Measurements from ENCODE around the gene GCNT4. TPM values are rescaled to one million over a fixed set of nuclear protein-coding genes. Genes with fewer than 3 reads are reported as not detected.
"Not testable (repeated sequence)": the region's sequence is repeated elsewhere in the genome, so short reads cannot be mapped to it uniquely, and the experiment has no call there.

Gene GCNT4
- 0.04 TPM for total RNA-seq
- polyA plus RNA-seq (ENCODE audit: insufficient read depth in 1 of 8, insufficient read length in 8 of 8, low replicate concordance in 1 of 8): 1 to 10 TPM in 1 of 8 donors, under 1 TPM in 6, not detected in 1; 0.05 to 1.8 (median 0.08) TPM
- long read RNA-seq, donor 1: 0 reads
- long read RNA-seq, donor 2: 0 reads
- long read RNA-seq, donor 3: 0 reads
- long read RNA-seq, donor 4, full-length matches to known transcripts: 1 of 1 reads
- long read RNA-seq, donor 4, partial matches to known transcripts: 0 of 1 reads
- long read RNA-seq, donor 4, other reads (novel, unspliced or antisense): 0 of 1 reads
- long read RNA-seq, donor 5: 0 reads
- long read RNA-seq, donor 6: 0 reads
- long read RNA-seq, donor 7: 0 reads
- long read RNA-seq, donor 8, full-length matches to known transcripts: 1 of 1 reads
- long read RNA-seq, donor 8, partial matches to known transcripts: 0 of 1 reads
- long read RNA-seq, donor 8, other reads (novel, unspliced or antisense): 0 of 1 reads
- long read RNA-seq, donor 9, full-length matches to known transcripts: 1 of 1 reads
- long read RNA-seq, donor 9, partial matches to known transcripts: 0 of 1 reads
- long read RNA-seq, donor 9, other reads (novel, unspliced or antisense): 0 of 1 reads
- long read RNA-seq, donor 10: 0 reads
- long read RNA-seq, donor 11, full-length matches to known transcripts: 1 of 1 reads
- long read RNA-seq, donor 11, partial matches to known transcripts: 0 of 1 reads
- long read RNA-seq, donor 11, other reads (novel, unspliced or antisense): 0 of 1 reads

DNA sequence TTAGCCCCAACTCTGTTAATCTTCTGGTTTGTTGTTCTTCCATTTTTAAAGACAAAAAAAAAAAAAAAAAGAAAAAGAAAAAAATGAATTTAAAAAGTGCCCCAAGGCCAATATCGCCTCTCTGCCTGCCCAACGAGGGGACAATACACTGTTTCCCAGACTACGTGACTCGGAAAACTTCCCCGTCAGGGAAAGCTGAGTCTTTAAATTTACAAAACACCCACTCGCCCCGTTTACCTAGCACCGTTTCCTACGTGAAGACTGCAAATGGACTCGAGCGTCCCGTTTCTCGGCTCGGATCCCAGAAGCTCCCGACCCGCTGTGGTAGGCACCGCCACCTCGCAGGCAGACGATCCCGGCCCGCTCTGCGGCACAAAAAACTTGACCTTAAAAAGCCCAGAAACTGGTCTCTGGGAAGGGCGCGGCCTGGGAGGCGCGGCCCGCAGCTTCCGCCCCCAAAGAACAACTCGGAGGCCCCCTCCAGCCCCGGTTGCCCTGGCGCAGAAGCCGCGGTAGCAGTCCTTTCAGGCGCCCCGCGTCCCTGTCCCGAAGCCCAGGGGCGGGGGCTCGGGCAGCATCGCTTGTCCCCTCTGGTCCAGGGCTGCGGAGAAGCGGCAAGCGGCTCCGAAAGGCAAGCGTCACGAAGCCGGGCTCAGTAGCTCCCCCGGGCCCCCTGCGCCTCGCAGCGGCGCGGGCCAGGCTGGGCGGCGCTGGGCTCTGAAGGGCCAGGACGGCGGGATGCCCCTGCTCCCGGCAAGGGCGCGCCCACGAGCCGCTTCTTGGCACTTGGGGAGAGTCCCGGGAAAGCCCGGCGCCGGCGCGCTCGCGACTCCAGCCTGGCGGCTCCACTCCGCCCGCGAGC lies at the start of gene GCNT4:
TSS of gene GCNT4 (minus strand) at position 367 of the 862 bp plus-strand sequence. CDS start 22,521 bp downstream, outside the sequence.
- Histone ChIP-seq H3K36me3 (ENCODE audit: control insufficient read depth, insufficient read depth, low read length) (no peaks in the 10 kb centered on the region), H3K27me3 (ENCODE audit: control insufficient read depth, insufficient read depth, low read length) (peaks cover 36% of the 10 kb centered on the region), H3K27ac (ENCODE audit: low read length) (no peak within 1 kb of the TSS), H3K9me3 (replicated peaks; ENCODE audit: control insufficient read depth, low read depth, low read length) (no peaks in the 10 kb centered on the region), H3K4me1 (ENCODE audit: control insufficient read depth, insufficient read depth, low read length) (peaks cover 13% of the 10 kb centered on the region), H3K4me3 (ENCODE audit: low read length) (peak within 1 kb of the TSS; percentile 65)
- WGBS (ENCODE audit: insufficient coverage): 1% methylated on average over 74 of the region's 74 CpGs
- peak; percentile 47 for DNase-seq

DNA sequence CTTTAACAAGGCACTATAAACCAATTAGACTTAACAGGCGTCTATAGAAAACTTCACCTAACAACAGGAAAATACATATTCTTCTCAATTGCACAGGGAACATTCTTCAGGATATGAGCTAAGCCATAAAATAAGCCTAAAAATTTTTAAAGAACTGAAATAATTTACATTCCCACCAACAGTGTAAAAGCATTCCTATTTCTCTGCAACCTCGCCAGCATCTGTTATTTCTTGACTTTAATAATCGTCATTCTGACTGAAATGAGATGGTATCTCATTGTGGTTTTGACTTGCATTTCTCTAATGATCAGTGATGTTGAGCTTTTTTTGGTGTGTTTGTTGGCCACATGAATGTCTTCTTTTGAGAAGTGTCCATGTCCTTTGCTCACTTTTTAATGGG lies 43.6 kb upstream of the GCNT4 start:
- WGBS (ENCODE audit: insufficient coverage): no CpG with 5 or more reads among the region's 3 CpGs
- DNase-seq: not testable (repeated sequence)

GRCh38 chr5:75091597-75091996 lies 39.2 kb upstream of the GCNT4 start:
- WGBS (ENCODE audit: insufficient coverage): no CpG with 5 or more reads among the region's 3 CpGs
- H3K27ac ChIP-seq (ENCODE audit: low read length): no peak overlapping the region
- no peaks in the 10 kb centered on the region for H3K4me1 ChIP-seq (ENCODE audit: control insufficient read depth, insufficient read depth, low read length)

More for the DNA sequence above, 43.6 kb upstream of the GCNT4 start:
- H3K4me3 ChIP-seq (ENCODE audit: low read length); H3K9me3 ChIP-seq (replicated peaks; ENCODE audit: control insufficient read depth, low read depth, low read length); H3K4me1 ChIP-seq (ENCODE audit: control insufficient read depth, insufficient read depth, low read length); H3K27ac ChIP-seq (ENCODE audit: low read length); H3K27me3 ChIP-seq (ENCODE audit: control insufficient read depth, insufficient read depth, low read length); H3K36me3 ChIP-seq (ENCODE audit: control insufficient read depth, insufficient read depth, low read length): not testable (repeated sequence)

GRCh38 chr5:75089662-75090061 lies 37.3 kb upstream of the GCNT4 start:
- H3K4me3 ChIP-seq (ENCODE audit: low read length): no peak overlapping the region
- no peaks in the 10 kb centered on the region for H3K4me1 ChIP-seq (ENCODE audit: control insufficient read depth, insufficient read depth, low read length)
- WGBS (ENCODE audit: insufficient coverage): no CpG with 5 or more reads among the region's 1 CpG
- no peaks in the 10 kb centered on the region for H3K36me3 ChIP-seq (ENCODE audit: control insufficient read depth, insufficient read depth, low read length)
- H3K27ac ChIP-seq (ENCODE audit: low read length): no peak overlapping the region
- DNase-seq: no peak
- no peaks in the 10 kb centered on the region for H3K27me3 ChIP-seq (ENCODE audit: control insufficient read depth, insufficient read depth, low read length)
- H3K9me3 ChIP-seq (replicated peaks; ENCODE audit: control insufficient read depth, low read depth, low read length): no peaks in the 10 kb centered on the region

More at GRCh38 chr5:75091597-75091996, 39.2 kb upstream of the GCNT4 start:
- H3K36me3 ChIP-seq (ENCODE audit: control insufficient read depth, insufficient read depth, low read length): no peaks in the 10 kb centered on the region
- DNase-seq: no peak
- H3K27me3 ChIP-seq (ENCODE audit: control insufficient read depth, insufficient read depth, low read length): no peaks in the 10 kb centered on the region
- H3K9me3 ChIP-seq (replicated peaks; ENCODE audit: control insufficient read depth, low read depth, low read length): no peaks in the 10 kb centered on the region
- no peak overlapping the region for H3K4me3 ChIP-seq (ENCODE audit: low read length)

- Histone ChIP-seq H3K27me3 (ENCODE audit: control insufficient read depth, insufficient read depth, low read length) (no peaks in the 10 kb centered on the region), H3K36me3 (ENCODE audit: control insufficient read depth, insufficient read depth, low read length) (no peaks in the 10 kb centered on the region), H3K27ac (ENCODE audit: low read length) (no peak overlapping the region), H3K9me3 (replicated peaks; ENCODE audit: control insufficient read depth, low read depth, low read length) (no peaks in the 10 kb centered on the region), H3K4me3 (ENCODE audit: low read length) (no peak overlapping the region), H3K4me1 (ENCODE audit: control insufficient read depth, insufficient read depth, low read length) (no peaks in the 10 kb centered on the region)
- no CpG with 5 or more reads among the region's 1 CpG for WGBS (ENCODE audit: insufficient coverage)
- no peak for DNase-seq
Measured at GRCh38 chr5:75089137-75089536, 36.8 kb upstream of the GCNT4 start.

DNA sequence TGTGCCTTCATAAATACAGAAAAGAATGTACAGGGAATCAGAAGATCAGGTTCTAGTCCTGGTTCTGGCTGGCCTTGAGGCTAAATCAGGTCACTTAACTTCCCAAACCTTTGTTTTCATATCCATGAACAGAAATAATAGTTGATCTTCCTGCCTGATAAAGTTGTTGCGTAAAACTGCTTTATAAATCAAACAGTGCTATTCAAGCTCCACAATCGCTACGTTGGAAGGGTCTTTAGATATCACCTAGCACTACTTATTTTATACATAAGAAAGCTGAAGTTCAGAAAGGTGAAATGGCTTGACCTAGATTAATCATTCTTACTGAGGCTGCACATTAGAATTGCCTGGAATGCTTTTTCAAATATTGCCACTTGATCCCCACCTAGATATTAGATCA lies 36.3 kb upstream of the GCNT4 start:
- DNase-seq: no peak
- no peaks in the 10 kb centered on the region for H3K4me1 ChIP-seq (ENCODE audit: control insufficient read depth, insufficient read depth, low read length)
- no CpG with 5 or more reads among the region's 3 CpGs for WGBS (ENCODE audit: insufficient coverage)
- no peaks in the 10 kb centered on the region for H3K9me3 ChIP-seq (replicated peaks; ENCODE audit: control insufficient read depth, low read depth, low read length)
- no peaks in the 10 kb centered on the region for H3K36me3 ChIP-seq (ENCODE audit: control insufficient read depth, insufficient read depth, low read length)
- H3K4me3 ChIP-seq (ENCODE audit: low read length): no peak overlapping the region
- no peaks in the 10 kb centered on the region for H3K27me3 ChIP-seq (ENCODE audit: control insufficient read depth, insufficient read depth, low read length)
- no peak overlapping the region for H3K27ac ChIP-seq (ENCODE audit: low read length)

DNA sequence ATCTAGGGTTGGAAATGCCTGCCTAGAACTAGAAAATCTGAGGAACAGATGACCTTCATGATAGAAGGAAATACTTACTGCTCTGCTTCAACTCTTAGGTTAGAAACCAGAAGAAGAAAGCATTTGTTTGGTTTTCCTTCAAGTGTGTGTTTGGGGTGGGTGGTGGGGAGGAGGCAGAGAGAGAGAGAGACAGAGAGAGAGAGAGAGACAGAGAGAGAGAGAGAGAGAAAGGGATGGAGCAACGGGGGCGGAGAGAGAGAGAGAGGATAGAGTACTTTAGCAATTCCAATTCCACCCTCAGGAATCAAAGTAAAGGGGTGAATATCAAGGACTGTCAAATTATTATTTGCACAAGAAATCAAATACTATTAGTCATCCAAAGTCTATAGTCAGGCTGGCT lies 29.2 kb upstream of the GCNT4 start:
- Histone ChIP-seq H3K36me3 (ENCODE audit: control insufficient read depth, insufficient read depth, low read length) (no peaks in the 10 kb centered on the region), H3K27me3 (ENCODE audit: control insufficient read depth, insufficient read depth, low read length) (no peaks in the 10 kb centered on the region), H3K4me1 (ENCODE audit: control insufficient read depth, insufficient read depth, low read length) (no peaks in the 10 kb centered on the region), H3K9me3 (replicated peaks; ENCODE audit: control insufficient read depth, low read depth, low read length) (no peaks in the 10 kb centered on the region), H3K4me3 (ENCODE audit: low read length) (no peak overlapping the region), H3K27ac (ENCODE audit: low read length) (no peak overlapping the region)
- DNase-seq: no peak
- no CpG with 5 or more reads among the region's 2 CpGs for WGBS (ENCODE audit: insufficient coverage)

GRCh38 chr5:75079346-75079745 lies 27.0 kb upstream of the GCNT4 start:
- DNase-seq; H3K4me3 ChIP-seq (ENCODE audit: low read length); H3K9me3 ChIP-seq (replicated peaks; ENCODE audit: control insufficient read depth, low read depth, low read length); H3K36me3 ChIP-seq (ENCODE audit: control insufficient read depth, insufficient read depth, low read length); H3K27ac ChIP-seq (ENCODE audit: low read length); H3K4me1 ChIP-seq (ENCODE audit: control insufficient read depth, insufficient read depth, low read length); H3K27me3 ChIP-seq (ENCODE audit: control insufficient read depth, insufficient read depth, low read length): not testable (repeated sequence)
- WGBS (ENCODE audit: insufficient coverage): 100% methylated on average over 2 of the region's 3 CpGs

GRCh38 chr5:75078027-75078426 lies 25.7 kb upstream of the GCNT4 start:
- Histone ChIP-seq H3K4me1 (ENCODE audit: control insufficient read depth, insufficient read depth, low read length) (no peaks in the 10 kb centered on the region), H3K36me3 (ENCODE audit: control insufficient read depth, insufficient read depth, low read length) (no peaks in the 10 kb centered on the region), H3K27me3 (ENCODE audit: control insufficient read depth, insufficient read depth, low read length) (no peaks in the 10 kb centered on the region), H3K27ac (ENCODE audit: low read length) (no peak overlapping the region), H3K4me3 (ENCODE audit: low read length) (no peak overlapping the region), H3K9me3 (replicated peaks; ENCODE audit: control insufficient read depth, low read depth, low read length) (no peaks in the 10 kb centered on the region)
- WGBS (ENCODE audit: insufficient coverage): no CpG with 5 or more reads among the region's 5 CpGs
- no peak for DNase-seq

- no peak overlapping the region for H3K4me3 ChIP-seq (ENCODE audit: low read length)
- H3K27ac ChIP-seq (ENCODE audit: low read length): no peak overlapping the region
- H3K9me3 ChIP-seq (replicated peaks; ENCODE audit: control insufficient read depth, low read depth, low read length): no peaks in the 10 kb centered on the region
- DNase-seq: no peak
- H3K4me1 ChIP-seq (ENCODE audit: control insufficient read depth, insufficient read depth, low read length): no peaks in the 10 kb centered on the region
- no peaks in the 10 kb centered on the region for H3K27me3 ChIP-seq (ENCODE audit: control insufficient read depth, insufficient read depth, low read length)
- no peaks in the 10 kb centered on the region for H3K36me3 ChIP-seq (ENCODE audit: control insufficient read depth, insufficient read depth, low read length)
Measured at GRCh38 chr5:75072061-75072460, 19.7 kb upstream of the GCNT4 start.

Data from muscle of leg (tissue), 16 donors.